HG03469 (cell line): ENCODE measurements around the gene ING4.

Experiments
- ATAC-seq: cut with Tn5 transposase; IDR thresholded peaks from one replicate; pipeline ENCODE4 v1.9.1; 2021; ENCODE audit warnings: mild to moderate bottlenecking, moderate library complexity, moderate number of reproducible peaks; ENCODE audit not compliant: unreplicated experiment

The ING4 gene

DNA sequence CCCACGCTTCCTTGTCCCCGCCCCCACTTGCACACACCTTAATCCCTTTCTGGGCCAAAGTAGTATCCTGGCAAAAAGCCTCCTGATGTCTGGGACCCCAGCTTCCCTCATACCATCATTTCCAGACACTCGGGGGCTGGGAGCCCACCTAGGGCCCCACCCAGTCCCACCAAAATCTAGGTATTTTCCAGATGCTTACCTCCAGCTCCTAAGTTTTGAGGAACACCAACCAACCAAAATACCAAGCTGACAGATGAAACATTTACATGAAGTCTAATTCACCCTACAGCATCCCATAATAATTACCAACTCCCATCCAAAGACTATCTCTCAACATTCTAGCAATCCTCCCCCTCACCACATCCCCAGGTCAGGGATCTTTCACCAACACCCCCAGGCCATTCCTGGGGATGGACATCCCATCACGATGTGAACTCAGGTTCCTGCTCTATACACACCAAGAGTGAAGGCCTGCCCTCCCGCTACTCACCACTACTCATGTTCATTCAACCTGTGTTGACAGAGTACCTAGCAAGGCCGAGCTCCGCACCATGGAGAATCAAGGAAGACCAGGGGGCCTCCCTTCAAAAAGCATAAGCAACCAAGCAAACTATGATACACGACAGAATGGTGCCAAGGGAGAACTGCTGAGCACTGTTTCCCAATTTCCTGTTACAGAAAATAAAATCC lies 54.2 kb downstream of the ING4 start:
- ATAC-seq, result no peak

DNA sequence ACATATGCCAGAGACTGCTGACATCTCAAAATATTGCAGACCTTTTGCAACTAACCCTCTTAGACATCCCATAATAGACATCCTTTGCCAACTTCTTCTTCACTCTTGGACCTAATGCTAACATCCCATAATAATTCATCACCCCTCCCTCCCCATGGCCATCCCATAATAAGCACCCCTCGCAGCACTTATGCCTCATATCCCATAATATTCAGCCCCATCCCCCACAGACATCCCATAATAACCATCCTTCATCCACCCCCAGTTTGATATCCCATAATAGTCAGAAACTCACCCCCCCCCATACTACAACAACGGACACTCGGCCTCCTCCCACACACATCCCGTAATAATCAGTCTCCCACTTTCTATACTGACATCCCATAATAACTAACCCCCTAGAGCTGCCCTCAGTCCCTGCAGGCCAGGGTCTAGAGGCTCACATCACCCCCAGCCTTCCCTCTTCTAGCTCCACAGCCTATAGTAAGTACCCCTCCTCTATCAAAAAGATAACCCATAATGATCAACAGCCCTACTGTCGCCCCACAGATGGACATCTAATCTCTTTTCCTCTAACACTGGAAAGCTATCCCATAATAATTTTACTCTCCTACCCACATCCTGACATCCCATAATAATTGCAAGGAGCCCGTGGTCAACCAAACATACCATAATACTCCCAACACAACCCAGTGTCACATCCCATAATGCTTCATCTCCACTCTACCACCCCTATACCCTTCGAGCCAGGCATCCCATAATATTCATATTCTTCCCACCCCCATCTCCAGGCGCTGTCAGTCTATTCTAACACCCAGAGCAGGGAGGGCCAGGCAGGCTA lies 54.9 kb downstream of the ING4 start:
- ATAC-seq, result no peak

DNA sequence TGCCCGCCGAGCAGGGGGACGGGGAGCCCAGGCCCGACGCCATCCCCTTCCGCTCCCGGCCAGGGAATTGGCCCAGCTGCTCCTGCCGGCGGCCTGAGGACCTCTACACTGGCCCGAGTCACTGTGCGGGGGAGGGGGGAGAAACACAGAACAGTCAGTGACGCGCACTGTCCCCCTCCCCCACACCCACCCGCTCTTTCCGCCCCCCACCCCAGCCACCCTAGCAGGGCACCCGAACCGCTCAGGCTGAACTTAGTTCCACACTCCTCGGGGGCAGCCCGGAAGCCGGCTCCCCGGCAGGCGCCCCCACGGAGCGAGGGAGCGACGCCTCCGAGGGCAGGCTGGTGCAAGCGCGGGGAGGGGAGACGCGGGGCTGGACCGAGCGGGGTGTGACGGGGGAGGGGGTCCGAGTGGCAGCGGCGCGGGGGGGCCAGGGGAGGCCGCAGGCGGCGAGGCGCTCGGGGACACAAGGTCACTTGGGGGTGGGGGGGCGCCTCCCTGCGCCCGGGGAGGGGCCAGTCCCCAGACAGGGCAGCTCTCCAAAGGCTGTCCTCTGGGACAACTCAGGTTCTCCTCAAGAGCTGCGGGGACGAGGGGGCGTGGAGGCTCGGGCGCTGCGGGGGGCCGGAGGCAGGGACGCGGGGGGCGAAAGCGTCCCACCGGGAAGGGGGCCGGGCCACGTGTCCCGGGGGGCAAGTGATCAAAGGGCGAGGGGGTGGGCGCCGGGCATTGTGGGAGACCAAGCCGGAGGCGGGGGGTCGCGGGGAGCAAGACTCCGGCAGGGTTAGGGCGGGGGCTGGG lies 56.4 kb downstream of the ING4 start:
- ATAC-seq, result no peak

DNA sequence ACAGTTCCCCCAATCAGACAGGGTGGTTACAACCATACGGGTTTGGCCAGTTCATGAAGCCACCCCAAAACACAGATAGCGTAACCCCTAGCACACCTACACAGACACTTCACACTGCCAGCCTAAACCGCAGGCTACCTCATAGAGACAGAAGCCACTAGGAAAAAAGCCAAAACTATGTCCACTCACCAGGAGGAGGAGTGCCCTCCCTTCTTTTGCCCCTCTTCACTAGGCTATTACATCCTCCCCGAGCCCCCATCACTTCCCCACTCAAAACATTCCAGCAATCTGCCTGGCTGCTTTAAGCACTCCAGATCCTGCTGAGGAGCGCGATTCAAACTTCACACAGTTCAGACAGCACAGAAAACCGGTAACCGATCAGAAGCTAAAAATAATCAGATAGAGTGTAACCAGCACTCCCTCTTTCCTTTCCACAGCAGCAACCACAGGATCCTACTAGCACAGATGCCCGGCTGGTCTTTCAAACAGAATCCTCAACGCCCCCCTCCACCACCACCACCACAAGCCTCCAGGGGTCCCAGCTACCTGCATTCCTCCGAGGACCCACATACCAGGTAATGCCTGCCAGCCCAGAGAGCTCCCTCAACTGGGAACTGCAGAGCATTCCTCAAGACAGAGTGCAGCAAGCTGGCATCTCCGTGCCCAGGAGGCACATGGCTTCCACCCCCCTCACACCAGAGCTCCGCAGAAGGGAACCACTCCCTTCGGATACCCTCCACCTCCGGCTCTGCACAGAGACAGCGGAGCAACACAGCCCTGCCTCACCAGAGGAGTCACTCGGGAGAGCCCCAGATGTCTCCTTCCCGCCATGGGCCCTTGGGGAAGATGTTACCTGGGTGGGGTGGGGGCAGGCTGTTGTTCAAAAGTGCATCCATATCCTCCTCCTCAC lies 57.2 kb downstream of the ING4 start:
- ATAC-seq, result no peak

DNA sequence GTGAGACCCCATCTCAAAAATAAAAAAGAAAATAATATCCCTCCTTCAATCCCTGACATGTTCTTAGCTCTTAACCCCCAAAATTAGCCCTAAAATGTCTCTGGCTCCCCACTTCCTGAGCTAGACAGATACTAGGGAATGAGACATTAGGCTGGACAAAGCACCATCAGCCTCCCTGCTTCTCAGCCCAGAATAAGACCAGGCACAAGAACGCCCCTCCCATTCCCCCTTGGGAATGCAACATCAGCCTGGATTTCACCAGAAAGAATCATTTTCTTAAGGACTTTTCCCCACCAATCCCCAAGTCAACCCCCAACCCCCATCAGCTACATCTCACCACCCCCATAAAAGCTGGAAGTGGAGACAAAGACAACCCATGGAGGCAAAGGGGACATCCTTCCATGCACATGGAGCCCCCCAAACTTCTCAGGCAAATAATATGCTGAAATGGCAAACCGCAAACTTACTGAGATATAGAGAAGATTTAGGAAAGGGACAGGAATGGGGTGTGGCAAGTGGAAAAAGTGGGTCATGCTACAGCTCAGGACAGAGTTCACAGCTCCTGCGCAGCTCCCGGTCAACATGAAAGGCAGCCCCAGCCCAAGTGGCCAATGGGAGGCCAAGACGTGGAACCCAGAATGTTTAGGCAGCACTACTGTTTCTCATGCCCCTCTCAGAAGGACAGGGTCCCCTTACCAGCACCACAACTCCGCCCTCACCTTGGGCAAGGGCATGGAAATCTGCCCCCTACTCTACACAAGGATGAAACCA lies 58.5 kb downstream of the ING4 start:
- no peak for ATAC-seq

DNA sequence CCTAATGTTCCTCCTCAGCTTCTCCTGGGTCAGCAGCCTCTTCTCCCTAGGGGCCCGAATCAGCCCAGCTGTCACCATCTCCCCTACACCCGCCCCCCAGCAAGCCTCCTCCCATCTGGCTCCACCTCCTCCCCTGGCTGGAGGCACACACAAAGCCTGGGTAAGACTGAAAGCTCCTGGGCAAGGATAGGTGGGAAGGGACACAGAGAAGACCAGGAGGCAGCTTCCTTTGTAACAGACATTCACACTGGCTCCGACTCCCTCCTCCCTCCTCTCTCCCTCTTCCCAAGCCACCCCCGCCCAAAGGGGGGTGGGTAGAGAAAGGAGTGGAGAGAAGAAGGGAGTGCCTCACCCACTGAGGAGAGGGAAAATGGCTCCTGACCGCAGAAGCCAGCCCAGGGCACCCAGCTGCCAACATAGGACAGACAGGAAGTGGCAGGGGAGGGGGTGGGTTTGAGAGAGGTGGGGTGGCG lies 59.8 kb downstream of the ING4 start:
- ATAC-seq, result no peak

DNA sequence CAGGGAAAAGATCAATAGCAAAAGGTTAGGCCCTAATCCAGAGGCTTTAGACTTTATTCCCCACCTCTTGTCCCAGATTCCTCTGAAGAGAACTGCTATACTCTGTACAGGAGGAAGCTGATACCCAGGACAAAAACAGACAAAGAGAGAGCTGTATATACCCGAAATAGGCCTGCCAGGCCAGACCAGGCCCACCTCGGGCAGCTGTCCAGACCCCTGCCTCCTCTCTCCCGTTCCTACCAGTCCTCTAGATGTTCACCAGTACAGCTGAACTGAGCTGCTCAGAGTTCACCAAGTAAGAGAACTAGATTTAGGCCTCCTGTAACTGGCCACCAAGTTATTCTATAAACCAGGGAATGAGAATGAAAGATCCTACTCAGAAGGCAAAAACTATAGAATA lies 60.4 kb downstream of the ING4 start:
- no peak for ATAC-seq
